Kasumi-1 (cell line): ENCODE measurements around the gene C7orf57.

Source experiments
- DNase-seq, 2 experiments: peaks; one replicate each; lab custom pipeline; 2025; lab: John Stamatoyannopoulos, UW

Gene C7orf57

DNA sequence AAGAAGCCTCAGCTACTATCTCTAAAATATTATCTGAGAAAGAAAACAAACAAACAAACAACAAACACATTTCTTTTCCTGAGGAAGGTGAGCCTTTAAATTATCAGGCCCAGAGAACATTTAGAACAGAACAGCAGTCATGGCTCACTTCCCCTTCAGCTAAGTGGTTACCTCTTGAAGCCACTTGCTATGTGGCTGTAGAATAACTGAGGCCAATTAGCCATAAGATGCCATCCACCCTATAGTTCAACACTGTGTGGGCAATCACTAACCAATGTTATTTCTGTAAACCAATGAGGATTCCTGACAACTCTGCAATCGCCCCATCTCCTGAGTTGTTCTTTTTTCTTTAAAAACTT, 50.1 kb downstream of the C7orf57 start:
- peak in 1 of 2 experiments; percentile 33 for DNase-seq

DNA sequence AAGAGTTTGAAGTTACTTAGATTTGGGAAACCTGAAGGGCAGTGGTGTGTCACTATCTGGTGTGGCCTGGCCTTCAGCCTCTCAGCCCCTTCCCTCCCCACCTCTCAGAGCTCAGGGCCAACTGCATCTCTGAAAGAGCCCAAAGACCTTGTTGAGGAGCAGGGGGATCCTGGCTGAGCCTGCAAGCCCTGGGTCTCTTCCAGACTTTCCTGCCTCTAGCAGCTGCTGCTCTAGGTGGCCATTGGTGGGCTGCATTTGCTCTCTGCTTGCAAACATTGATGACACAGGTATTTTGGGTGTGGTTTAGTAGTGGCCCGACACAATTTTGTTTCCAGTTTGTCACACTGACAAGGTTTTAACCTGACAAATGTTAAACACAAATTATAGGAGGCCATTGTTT, 50.6 kb downstream of the C7orf57 start:
- DNase-seq, result no peak

DNA sequence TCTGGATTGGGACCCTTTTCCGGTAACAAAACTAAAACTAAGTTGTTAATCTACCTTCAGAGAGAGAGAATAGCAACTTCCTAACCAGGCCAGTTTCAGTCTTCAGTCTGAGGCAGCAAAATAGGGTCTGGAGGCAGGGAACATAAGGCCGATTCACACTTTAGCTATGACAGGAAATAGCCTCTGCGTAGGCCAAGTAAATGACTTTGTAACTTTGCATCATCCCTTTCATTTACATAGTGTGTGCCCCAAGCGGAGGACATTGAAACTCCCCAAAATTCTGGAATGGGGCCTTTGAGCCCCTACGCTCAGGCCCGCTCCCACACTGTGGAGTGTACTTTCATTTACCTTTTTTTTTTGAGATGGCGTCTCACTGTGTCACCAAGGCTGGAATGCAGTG, 52.0 kb downstream of the C7orf57 start:
- no peak for DNase-seq

DNA sequence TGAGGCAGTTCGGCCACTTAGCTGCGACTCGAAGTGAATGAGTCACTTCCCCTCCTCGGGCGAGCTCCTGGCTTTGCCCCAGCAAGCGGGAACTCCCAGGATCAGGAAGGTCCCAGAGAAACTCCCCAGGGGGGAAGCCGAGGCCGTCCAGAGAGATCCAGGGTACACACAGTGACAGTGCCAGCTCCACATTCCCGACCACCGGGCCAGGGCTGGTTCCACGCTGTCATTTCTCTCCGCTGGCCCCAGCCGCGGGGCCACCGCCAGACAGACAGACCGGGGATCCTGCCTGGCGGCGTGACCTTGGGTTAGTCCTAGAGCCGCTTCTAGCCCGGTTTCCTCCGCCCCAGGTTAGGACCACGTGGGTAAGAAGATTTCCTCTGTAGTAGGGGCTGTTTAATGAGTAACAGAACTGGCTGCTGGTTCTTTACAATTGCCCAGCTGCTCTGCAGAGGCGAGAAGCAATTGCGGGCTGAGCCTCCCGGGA, 53.3 kb downstream of the C7orf57 start:
- DNase-seq, result peak; percentile 78 to 90

DNA sequence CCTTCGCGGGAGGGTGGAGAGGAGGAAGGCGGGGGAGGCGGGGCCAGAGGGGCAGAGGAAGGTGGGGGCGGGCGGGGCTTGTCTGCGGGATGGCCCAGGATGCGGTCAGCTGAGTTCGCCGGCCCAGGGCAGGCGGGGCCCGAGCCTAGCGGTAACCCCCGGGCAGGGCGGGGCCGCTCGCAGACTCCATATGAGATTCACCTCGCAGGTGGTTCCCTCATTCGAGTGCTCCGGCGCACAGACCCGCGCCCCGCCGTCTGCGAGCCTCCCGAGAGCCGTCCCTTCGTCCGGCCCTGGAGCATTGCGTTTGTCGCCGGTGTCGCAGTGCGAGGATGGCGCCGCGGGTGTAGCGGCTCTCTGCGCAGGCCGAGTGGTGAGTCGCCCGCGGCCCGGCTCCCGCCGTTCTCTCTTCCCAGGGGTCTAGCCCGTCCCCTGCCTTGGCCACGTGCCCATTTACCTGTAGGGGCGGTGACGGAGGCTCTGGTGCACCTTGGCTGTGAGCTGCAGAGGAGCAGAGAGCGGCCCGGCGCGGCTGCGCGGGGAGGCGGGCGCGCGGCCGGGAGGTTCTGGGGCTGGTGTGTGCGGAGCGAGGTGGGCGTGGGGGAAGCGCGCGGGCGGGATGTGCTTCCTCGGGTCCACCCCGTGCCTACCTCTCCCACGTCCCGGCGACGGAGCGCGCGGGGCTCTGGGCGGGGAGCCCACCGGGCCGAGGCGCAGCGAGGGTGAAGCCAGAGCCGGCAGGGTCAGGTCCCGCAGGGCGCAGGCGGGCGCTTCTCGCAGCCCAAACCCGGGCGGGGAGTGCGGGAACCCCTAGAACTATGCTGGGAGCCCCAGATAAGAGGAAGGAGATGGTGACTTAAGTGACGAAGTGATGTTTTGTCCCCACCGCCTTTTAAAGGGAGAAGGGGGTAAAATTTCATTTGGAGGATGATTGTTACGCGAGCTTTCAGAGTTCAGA, 54.0 kb downstream of the C7orf57 start, which contains the start of gene UPP1:
UPP1 (plus strand) TSS at position 220 of the 958 bp plus-strand sequence. CDS start 5,519 bp downstream, outside the sequence.
- no peak for DNase-seq

DNA sequence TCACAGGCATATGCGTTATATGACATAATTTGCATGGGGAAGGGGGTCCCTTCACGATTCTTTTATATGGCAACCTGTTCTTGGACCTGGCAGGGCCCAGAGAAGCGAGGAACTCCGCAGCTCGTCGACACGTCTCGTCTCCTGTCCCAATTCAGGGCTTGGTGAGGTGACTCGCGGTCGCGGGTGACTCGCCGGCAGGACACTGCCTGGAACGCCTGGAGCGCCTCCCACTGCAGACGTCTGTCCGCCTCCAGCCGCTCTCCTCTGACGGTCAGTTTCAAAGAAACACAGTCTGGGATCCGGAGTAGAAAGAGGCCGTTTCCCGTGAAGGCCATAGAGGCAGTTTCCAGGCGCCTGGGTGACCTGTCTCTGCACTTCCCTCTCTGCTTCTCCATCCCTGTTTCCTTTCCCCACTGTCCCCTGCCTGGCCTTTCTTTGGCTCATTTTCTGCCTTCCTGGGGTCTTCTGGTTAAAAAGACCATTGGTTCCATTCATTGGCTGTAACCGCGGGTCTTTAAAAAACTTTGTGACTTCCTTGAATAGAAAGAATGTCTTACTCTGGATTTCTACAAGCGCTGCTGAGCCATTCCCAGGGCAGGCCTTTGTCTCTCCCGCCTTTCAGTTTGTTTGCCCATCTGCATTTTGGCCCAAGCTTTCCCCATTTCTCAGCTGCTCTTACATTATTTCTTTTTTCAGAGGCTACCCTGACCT, 54.9 kb downstream of the C7orf57 start:
- DNase-seq, result no peak

DNA sequence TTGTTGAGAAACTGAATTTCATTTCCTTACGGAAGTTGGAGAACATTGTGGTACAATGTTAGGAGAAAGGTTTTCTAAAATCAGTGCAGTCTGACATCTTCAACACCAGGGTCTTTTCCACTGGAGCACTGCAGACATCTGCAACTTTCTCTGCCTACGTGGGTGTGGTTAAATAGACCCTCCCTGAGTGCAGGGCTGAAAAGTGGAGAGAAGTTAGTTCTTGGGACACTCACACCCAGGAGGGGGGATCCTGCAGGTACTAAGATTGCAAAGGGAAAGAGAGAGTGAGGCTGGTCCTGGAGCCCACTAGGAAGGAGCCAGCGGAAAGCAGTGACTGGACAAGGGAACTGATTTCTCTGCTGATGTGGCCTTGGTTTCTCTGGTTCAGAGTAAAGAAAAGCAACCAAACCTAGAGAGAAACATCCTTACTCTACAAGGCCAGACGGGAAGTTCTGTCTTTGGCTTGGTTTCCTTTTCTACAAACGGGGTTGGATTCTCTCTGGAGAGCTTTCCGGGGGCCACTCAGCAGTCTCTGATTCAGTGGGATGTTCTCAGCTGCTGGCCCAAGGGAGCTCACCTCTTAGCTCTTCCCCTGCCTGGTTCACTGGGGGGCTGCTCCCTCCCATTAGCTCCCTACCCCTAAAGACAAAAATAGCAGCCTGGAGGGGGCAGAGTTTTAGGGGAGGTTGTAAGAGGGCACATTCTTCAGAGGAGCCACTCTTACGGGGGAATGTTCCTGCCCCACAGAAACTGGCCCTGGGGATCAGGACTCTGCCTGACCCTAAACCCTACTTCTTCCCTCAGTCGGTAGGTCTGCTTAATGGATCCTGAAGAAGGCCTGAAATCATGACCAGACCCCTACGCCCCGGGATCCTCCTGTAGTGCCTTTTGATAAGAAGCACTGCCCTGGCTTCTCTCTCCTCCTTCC, 56.4 kb downstream of the C7orf57 start:
- DNase-seq, result no peak

DNA sequence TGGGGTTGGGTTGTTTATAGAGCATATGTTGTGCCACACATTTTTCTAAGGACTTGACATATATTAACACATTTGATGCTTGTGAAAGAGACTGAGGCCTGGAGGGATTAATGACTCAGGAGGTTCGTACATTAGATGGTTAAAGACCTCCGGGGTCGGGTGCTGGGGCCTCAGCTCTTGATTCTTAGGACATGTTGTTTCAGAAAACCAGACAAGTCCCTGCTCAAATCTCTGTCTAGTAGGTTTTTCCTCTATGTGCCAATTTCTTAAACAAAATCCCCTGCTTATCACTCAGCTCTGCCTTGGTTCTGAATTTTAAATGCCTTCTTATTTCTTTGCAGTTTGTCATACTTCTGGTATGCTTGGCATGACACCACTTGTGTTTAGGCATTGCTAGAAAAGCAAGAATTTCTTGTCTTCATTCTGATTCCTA, 59.5 kb downstream of the C7orf57 start:
- DNase-seq, result no peak

DNA sequence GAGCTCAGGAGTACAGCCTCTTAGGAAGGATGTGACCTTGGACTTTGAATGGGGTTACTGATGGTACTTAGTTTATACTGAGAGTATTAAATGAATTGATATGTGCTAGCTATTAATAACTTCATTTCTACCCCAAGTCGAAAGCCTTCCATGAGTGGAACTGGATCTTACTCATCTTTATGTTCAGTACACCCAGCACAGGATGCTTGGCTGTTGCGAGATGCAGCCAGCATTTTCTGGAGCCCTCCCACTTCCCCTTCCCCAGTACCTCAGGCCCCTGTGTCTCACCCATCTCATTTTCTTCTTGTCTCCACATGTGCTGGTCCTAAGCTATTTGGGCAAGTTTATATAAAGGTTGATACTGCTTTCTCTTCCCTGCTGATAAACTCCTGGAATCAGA, 60.9 kb downstream of the C7orf57 start:
- no peak for DNase-seq

DNA sequence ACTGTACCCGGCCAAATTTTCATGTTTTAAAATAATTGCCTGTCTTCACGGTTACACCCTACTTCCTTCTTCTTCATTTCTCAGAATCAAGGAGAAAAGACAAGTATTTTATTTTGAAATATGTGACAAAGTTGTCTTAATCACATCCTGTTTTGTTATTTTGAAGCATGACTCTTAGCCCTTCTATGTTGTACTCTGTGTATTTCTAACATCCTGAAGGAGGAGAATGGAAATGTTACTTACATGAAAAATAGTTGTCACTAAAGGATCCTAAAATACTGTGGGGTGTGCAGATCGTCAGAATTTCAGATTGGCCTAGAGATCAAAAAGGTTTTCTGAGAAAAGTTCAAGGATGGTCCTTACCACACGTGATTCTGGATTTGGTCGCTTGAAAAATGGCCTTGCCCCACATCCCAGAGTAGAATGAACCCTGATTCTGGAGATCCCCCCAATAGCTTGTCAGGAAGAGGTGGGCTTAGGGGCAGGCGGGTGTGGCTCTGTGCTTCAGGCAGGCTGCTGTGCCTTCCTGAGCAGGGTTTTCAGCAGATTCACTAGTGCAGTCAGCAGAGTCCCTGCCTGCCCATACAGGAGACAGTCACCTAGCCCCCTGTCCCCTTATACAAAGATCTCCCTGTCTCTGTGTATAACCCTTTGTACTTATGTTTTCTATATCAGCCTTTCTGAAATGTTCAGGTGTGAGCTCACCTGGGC, 62.3 kb downstream of the C7orf57 start:
- no peak for DNase-seq

DNA sequence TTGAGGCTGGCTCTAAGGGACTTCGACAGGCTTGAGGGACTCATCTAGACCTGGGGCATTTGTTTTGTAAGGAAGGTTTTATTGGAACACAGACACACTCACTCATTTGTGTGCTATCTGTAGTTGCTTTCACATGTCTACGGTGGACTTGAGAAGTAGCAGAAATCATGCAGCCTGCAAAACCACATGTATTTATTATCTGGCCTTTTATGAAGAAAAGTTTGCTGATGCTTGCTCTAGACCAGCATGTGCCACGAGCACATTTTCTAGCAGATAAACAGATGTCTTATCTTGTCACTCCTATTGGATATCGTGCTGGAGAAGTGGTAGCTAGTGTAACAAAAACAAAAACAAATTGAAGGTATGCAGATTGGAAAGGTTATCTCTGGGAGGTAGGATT, 63.5 kb downstream of the C7orf57 start:
- DNase-seq, result no peak

DNA sequence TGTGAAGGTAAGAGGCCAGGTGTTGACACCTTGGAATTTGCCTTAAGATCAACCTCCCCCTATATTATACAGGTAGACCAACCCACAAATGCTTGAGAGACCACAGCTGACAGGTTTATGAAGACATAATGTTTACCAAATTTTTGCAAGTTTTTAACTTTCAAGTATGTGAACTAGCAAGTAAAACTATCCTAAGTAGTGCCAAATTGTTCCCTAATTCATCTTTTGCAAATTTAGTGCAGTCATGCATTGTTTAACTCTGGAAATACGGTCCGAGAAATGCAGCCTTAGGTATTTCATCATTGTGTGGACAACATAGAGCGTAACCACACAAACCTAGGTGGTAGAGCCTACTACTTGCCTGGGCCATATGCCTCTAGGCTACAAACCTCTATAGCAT, 64.4 kb downstream of the C7orf57 start:
- no peak for DNase-seq

DNA sequence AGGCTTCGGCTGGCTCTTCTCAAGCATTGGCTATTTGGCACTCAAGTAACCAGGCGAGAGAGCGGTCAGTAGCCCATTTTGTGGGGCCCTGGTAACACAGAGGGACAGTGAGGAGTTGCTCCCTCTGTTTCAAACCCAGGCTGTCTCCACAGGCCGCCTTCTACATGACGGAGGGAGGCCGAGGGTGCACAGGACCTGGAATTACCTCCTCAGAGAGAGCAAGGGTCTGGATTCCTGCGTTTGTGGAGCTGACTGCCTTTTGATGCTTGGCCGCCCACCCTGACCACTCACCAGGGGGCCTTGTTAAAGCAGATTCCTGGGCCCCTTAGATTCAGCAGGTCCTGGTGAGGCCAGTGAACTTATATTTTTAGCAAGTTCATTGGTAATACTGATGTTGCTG, 66.0 kb downstream of the C7orf57 start:
- no peak for DNase-seq

DNA sequence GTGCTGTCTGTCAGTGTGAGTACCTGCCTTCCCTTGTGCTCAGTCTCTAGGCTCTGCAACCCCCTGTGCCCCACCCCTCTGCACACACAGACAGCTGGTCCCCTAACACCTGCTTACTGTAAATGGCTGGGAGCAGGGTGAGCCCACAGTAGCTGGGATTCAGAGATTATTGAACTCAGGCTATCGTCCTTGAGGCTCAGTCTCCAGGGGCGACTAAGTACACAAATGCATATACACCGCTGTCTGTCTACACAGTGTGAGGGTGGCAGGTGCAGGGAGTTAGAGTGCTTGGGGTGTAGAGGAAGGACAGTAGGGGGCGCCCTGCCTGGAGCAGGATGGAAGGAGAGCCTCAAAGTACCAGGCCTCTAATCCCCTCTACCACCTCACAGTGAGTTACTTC, 66.6 kb downstream of the C7orf57 start:
- peak in 1 of 2 experiments; percentile 31 for DNase-seq

DNA sequence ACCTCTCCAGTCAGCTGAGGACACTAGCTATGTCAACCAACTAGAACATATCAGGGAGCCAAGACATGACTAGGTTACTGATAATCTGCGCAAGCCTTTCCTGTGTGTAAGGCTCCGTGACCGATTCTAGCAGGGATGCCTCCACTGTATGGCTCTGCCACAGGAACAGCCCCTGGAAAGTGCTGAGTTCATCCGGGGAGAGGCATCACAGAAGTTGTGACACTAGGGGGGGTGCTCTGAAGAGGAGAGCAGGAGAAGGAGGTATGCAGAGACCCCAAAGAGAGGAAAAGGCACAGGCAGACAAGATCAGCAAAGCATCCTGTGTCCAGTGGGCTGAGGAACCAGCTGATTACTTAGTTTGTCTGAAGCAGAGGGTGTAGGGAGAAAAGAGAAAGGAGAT, 67.2 kb downstream of the C7orf57 start:
- no peak for DNase-seq

DNA sequence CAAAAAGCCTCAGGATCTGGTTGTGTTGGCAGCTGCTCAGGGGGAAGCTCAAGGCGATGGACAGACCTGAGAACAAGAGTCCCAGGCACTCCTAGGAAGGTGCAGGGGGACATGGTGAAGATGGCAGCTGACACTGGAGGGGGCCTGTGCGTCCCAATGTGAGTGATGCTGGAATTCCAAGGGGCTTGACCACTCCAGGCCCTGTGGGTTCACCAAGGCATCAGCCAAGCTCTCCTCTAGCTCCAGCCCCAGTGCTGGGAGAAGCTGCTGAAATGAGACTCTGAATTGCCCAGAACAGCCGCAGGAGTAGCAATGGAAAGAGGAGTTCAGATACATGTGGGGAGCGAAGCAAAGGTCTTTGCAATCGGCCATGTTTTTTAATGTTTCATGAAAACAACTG, 69.7 kb downstream of the C7orf57 start:
- no peak for DNase-seq

DNA sequence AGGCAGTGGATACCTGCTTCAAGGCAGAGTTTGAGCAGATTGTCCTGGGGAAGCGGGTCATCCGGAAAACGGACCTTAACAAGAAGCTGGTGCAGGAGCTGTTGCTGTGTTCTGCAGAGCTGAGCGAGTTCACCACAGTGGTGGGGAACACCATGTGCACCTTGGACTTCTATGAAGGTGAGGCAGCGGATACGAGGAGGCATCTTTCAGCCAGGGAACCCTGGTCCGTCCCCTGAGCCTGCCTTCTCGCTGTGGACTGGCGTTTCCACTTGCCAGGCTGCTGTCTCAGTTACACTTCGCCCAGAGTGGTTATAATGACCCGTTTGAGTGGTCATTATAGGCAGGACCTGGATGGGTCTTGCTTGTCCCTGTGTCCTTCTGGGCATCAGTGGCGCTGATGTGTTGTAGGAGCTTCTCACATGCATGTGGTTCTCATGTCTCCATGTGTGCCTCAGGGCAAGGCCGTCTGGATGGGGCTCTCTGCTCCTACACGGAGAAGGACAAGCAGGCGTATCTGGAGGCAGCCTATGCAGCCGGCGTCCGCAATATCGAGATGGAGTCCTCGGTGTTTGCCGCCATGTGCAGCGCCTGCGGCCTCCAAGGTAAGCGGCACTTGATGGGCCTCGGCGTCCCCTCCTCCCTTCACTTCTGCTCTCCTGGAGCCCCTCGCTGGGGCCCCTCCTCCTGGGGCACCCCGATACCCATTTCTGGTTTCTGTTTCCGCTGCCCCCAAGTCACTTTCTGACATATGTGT, 71.7 kb downstream of the C7orf57 start:
- DNase-seq, result no peak

DNA sequence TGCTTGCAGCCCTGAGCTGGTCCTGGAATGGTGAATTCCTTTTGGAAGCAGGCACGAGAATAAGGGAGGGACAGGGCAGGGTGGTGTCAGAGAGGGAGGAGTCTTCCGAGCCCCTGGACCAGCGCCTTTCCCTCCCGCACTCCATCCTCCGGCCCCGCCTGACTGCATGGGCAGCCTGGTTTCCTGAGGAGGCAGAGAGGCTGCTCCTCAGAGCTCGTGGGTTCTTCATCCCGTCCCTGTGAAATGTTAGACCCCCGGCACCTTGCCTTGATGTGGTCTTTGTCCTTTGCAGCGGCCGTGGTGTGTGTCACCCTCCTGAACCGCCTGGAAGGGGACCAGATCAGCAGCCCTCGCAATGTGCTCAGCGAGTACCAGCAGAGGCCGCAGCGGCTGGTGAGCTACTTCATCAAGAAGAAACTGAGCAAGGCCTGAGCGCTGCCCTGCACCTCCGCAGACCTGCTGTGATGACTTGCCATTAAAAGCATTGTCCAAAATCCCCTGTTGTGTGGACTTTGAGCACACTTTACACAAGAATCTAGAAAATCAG, 72.7 kb downstream of the C7orf57 start:
- no peak for DNase-seq

DNA sequence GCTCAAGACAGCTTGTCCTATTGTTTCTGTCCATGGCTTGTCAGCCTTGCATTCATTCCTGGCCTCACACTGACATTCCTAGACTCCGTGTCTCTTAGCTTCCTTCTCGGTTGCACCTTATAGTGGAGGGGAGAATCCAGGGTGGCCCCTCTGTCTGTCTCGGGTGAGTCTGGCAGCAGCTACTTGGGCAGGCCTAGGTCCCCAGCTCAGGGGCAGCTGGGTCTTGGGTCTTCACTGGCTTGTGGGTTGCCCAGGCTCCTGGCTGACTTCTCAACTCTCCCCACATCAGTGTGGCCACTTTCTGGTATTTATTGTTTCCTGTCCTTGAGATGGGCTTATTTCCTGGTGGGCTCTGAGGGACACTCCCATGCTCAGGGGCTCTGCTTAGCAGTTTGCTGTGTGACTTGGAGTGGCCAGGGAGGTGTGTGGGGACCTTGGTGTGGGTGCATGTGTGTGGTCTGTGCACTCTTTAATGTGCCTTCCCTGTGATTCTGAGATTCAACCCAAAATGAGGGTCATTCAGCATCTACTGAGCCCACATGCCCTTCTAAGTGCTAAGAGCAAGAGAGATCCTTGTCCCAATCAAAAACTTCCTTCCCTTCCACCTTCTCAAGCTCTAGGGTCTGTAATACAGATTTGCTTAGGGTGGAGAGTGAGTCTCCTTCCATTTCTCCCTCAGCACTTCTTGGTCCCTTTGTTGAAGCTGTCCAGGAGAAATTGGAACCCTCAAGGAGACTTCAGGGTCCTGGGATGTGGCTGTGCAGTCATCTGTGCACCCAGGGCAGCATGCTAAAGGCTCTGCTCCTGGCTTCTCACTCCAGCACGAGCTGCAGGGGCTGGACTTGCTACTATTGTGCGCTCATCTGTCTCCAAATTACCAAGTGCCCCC, 73.9 kb downstream of the C7orf57 start:
- no peak for DNase-seq
